Upper lobe of right lung (tissue), 1 donor: ENCODE data around the gene PDE3A. TPM values are rescaled to one million over a fixed set of nuclear protein-coding genes. Genes with fewer than 3 reads are reported as not detected.

Experiments
- ATAC-seq: fragments of 200-7000 bp; cut with Tn5 transposase; one replicate; pipeline ENCODE4 v1.9.1; 2020; ENCODE audit warnings: mild to moderate bottlenecking, moderate library complexity
- DNase-seq: peaks from one replicate; pipeline ENCODE4 v3.0.0-alpha.2; 2020
- H3K27ac ChIP-seq: fragments of 200-600 bp; one replicate; pipeline ENCODE4 v1.8.0; 2022
- H3K27me3 ChIP-seq: fragments of 200-600 bp; one replicate; pipeline ENCODE4 v1.8.0; 2022; ENCODE audit warnings: mild to moderate bottlenecking
- H3K36me3 ChIP-seq: fragments of 200-600 bp; one replicate; pipeline ENCODE4 v1.8.0; 2022
- H3K4me1 ChIP-seq: fragments of 200-600 bp; one replicate; pipeline ENCODE4 v1.8.0; 2022
- H3K4me3 ChIP-seq: fragments of 200-600 bp; one replicate; pipeline ENCODE4 v1.8.0; 2022; ENCODE audit warnings: mild to moderate bottlenecking
- H3K9me3 ChIP-seq: fragments of 200-600 bp; one replicate; pipeline ENCODE4 v1.8.0; 2022
- intact Hi-C: fragments of 100-400 bp; cut with DNase I; formaldehyde crosslinking; loops from one replicate; pipeline ENCODE4 v1.11.0; 2022
- total RNA-seq: library from RNA; stranded (reverse); fragmentation: NEBNext Ultra II Directional; extraction: Animal tissue kit (Norgen Biotek cat#: 25700); gene quantifications from one replicate; pipeline ENCODE4 v1.2.1, GENCODE V29; 2021
- TF ChIP-seq, protein P1 (sequence below): fragments of 200-600 bp; IDR thresholded peaks from one replicate; pipeline ENCODE4 v1.8.0; 2022; ENCODE audit warnings: antibody characterized with exemption
- donor health status: DM: no; HTN: yes; CAD: no; lungs with severe emphysema.

PDE3A gene
- total RNA-seq, 1 donor from 2014 or later: 8.4 TPM

DNA sequence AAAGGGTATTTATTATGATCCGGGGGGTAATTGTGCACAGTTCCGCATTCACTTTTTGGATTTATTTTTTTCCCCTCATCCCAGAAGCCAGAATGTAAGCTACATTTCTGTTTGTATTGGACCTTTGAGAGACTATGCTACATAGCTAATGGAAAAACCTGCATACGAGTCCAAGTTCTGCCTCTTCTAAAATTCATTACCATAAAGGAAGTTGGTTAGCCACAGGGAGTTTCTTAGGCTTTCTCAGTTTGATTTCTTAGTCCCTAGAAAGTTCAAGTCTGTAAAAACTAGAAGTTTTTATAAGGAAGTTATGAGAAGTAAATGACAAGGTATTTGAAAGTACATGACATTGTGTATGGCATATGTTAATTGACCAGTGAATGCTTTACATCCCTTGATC lies 138.7 kb downstream of the PDE3A start:
- no peak overlapping the region for H3K27ac ChIP-seq
- DNase-seq (no peak), ATAC-seq (no peak)
- no peaks in the 10 kb centered on the region for H3K9me3 ChIP-seq
- H3K36me3 ChIP-seq: no peaks in the 10 kb centered on the region
- no peaks in the 10 kb centered on the region for H3K4me1 ChIP-seq
- intact Hi-C loops: no loop called here
- H3K27me3 ChIP-seq: no peaks in the 10 kb centered on the region
- TF ChIP-seq, protein P1, sequence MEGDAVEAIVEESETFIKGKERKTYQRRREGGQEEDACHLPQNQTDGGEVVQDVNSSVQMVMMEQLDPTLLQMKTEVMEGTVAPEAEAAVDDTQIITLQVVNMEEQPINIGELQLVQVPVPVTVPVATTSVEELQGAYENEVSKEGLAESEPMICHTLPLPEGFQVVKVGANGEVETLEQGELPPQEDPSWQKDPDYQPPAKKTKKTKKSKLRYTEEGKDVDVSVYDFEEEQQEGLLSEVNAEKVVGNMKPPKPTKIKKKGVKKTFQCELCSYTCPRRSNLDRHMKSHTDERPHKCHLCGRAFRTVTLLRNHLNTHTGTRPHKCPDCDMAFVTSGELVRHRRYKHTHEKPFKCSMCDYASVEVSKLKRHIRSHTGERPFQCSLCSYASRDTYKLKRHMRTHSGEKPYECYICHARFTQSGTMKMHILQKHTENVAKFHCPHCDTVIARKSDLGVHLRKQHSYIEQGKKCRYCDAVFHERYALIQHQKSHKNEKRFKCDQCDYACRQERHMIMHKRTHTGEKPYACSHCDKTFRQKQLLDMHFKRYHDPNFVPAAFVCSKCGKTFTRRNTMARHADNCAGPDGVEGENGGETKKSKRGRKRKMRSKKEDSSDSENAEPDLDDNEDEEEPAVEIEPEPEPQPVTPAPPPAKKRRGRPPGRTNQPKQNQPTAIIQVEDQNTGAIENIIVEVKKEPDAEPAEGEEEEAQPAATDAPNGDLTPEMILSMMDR: no peak
- H3K4me3 ChIP-seq: no peak overlapping the region

DNA sequence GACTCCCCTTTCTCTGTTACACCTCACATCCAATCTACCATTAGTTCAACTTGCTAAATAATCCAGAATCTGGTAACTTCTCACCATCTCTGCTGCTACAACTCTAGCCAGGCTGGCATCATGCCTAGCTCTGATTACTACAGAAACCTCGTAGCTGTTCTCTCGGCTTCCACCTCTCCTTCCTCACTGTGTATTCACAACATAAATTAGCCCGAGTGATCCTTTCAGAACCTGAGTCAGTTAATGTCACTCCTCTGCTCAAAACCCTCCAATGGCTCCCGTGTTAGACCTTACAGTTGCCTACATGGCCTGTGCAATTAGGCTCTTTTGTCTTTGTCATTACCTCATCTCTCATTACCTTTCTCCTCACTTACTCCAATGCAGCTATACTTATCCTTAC lies 139.4 kb downstream of the PDE3A start:
- DNase-seq (no peak), ATAC-seq (no peak)
- no peaks in the 10 kb centered on the region for H3K27me3 ChIP-seq
- TF ChIP-seq, protein P1: no peak
- no peaks in the 10 kb centered on the region for H3K4me1 ChIP-seq
- H3K27ac ChIP-seq: no peak overlapping the region
- no peaks in the 10 kb centered on the region for H3K36me3 ChIP-seq
- intact Hi-C loops: no loop called here
- no peaks in the 10 kb centered on the region for H3K9me3 ChIP-seq
- no peak overlapping the region for H3K4me3 ChIP-seq

DNA sequence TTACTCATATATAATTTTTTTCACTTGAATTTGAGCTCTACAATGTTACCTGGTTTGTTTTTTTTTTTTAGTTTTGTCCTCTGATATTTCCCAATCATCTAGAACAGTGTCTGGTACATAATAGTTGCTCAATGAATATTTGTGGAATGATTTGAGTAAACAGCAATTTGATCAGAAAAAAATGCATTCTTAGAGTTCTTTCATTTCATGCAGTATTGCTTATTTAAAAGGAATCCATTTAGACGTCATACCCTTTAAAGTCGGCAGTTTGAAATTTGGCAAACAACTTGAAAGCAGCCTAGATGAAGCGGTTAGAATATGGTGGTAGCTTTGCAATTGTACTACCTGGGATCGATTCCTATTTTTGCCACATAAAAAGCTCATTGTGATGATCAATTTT lies 140.0 kb downstream of the PDE3A start:
- no peak for ATAC-seq
- TF ChIP-seq, protein P1: no peak
- no peak overlapping the region for H3K4me3 ChIP-seq
- no peaks in the 10 kb centered on the region for H3K36me3 ChIP-seq
- H3K27me3 ChIP-seq: no peaks in the 10 kb centered on the region
- no peaks in the 10 kb centered on the region for H3K4me1 ChIP-seq
- intact Hi-C loops: no loop called here
- no peak for DNase-seq
- no peaks in the 10 kb centered on the region for H3K9me3 ChIP-seq
- no peak overlapping the region for H3K27ac ChIP-seq

DNA sequence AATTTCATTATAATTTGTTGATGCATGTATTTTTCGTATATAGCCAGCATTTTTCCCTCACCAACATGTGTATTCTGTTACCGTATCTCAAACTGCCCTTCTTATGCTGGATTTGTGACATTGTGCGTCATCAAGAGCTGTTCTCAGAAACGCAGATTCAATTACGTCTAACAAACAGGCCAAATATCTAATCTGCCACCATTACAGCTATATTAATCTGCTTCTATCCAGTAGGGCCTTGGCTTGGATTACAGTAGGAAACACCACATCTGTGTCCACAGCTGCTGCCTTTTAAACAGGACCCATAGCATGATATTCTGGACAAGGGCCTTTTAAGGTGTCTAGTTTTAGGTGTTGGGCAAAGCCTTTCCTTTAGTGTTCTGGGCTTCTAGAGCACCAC lies 140.6 kb downstream of the PDE3A start:
- ATAC-seq: no peak
- TF ChIP-seq, protein P1: no peak
- Histone ChIP-seq H3K4me1 (no peaks in the 10 kb centered on the region), H3K4me3 (no peak overlapping the region), H3K36me3 (no peaks in the 10 kb centered on the region), H3K9me3 (no peaks in the 10 kb centered on the region), H3K27me3 (no peaks in the 10 kb centered on the region), H3K27ac (no peak overlapping the region)
- intact Hi-C loops: no loop called here
- DNase-seq: no peak

DNA sequence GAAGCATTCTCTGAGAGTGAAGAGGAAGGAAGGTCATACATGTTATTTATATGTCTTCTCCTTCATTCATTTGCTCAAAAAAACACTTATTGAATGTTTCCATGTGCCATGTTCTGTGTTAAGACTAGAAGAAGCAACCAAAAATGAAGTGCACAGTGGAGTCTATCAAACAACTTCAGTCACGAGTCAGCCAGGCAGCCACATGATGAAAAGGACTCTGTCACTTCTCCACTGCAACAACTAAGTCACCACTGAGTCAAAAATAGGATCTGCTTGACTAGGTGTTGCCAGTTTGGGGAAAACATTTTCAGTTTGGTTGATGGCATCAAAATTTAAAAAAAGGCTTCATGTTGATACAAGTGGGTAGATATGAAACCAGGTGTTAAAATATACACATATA lies 142.5 kb downstream of the PDE3A start:
- H3K27me3 ChIP-seq: no peaks in the 10 kb centered on the region
- no peaks in the 10 kb centered on the region for H3K9me3 ChIP-seq
- H3K36me3 ChIP-seq: no peaks in the 10 kb centered on the region
- intact Hi-C loops: no loop called here
- no peak overlapping the region for H3K27ac ChIP-seq
- ATAC-seq (no peak), DNase-seq (no peak)
- no peaks in the 10 kb centered on the region for H3K4me1 ChIP-seq
- H3K4me3 ChIP-seq: no peak overlapping the region
- TF ChIP-seq, protein P1: no peak

DNA sequence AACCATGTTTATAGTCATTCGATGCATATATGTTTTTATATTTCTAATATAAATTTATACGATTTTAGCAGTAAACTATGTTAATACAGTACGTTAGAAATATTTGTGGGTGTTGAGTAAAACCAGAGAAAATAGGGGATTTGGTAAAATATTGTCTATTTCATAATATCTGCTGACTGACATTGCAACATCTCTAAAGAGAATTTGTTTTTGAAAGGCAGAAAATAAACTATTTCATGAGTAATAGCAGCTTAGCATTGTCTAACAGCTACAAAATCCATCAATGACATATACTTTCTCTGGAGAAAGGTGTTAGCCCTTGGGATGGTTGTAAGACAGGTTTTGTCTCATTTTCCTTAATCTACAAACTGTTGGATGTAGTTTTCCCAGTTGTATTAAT lies 144.9 kb downstream of the PDE3A start:
- no peak for DNase-seq
- H3K9me3 ChIP-seq: no peaks in the 10 kb centered on the region
- no peaks in the 10 kb centered on the region for H3K27me3 ChIP-seq
- ATAC-seq: no peak
- no peak overlapping the region for H3K27ac ChIP-seq
- no peaks in the 10 kb centered on the region for H3K36me3 ChIP-seq
- no peak overlapping the region for H3K4me3 ChIP-seq
- TF ChIP-seq, protein P1: no peak
- intact Hi-C loops: no loop called here
- H3K4me1 ChIP-seq: no peaks in the 10 kb centered on the region
